ENCODE results near the gene TFF3.
"Not testable (repeated sequence)": the region's sequence is repeated elsewhere in the genome, so short reads cannot be mapped to it uniquely, and the experiment has no call there.

The TFF3 gene

DNA sequence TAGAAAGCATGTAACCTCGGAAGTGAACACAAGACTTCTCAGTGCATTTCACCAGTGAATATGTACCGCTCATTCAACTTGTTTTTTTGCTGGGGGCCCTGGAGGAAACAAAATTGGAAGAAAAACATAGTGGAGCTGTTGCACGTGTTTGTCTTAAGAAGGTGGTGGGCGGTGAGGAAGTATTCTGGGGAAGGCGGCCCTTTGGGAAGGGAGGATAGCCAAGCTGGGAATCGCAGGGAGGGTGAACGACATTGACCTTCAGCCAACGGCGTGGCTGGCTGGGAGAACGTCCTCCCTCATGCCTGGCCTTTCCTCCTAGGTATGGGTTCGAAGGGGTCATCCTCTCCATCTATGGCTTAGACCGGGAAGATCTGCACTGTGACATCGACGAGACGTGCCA lies 19.4 kb downstream of the TFF3 start:
- no peak for TF ChIP-seq CTCF (IDR thresholded peaks at IDR 0.05; ENCODE audit: insufficient read depth, low read depth, low read length, missing control alignments)
- DNase-seq (ENCODE audit: low read depth), result no peak

GRCh38 chr21:42294273-42294880 lies 20.8 kb downstream of the TFF3 start:
- no peak for DNase-seq (ENCODE audit: low read depth)
- no peak for TF ChIP-seq CTCF (IDR thresholded peaks at IDR 0.05; ENCODE audit: insufficient read depth, low read depth, low read length, missing control alignments)
- H3K4me3 ChIP-seq (ENCODE audit: low read depth, low read length), result no peak overlapping the region

More for the DNA sequence above, 19.4 kb downstream of the TFF3 start:
- no peak overlapping the region for H3K4me3 ChIP-seq (ENCODE audit: low read depth, low read length)

DNA sequence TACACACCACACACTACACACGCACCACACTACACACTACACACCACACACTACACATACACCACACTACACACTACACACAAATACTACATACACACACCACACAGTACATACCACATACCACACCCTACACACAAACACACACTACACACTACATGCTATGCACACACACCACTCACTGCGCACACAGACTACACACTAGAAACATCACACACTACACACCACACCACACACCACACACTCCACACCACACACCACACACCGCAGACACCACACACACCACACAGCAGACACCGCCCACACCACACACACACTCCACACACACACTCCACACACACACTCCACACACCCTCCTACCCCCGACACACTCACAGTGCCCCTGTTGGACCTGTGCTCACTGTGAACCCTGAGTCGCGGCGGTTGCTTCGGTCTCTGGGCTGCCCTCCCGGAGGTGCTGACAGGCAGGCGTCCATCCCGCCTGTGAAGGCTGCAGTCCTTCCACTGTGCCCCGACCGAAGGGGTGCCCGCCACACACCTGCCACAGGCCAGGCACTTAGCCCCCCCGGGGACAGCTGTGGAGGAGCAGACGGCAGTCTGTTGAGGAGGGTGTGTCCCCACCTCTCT lies 21.4 kb downstream of the TFF3 start:
- H3K4me3 ChIP-seq (ENCODE audit: low read depth, low read length), result no peak overlapping the region
- no peak for TF ChIP-seq CTCF (IDR thresholded peaks at IDR 0.05; ENCODE audit: insufficient read depth, low read depth, low read length, missing control alignments)
- DNase-seq (ENCODE audit: low read depth), result no peak

- H3K4me3 ChIP-seq (ENCODE audit: low read depth, low read length); DNase-seq (ENCODE audit: low read depth): not testable (repeated sequence)
These were observed 22.6 kb downstream of the TFF3 start for GRCh38 chr21:42292563-42293142.

GRCh38 chr21:42291751-42292562 lies 23.3 kb downstream of the TFF3 start:
- no peak overlapping the region for H3K4me3 ChIP-seq (ENCODE audit: low read depth, low read length)
- no peak for TF ChIP-seq CTCF (IDR thresholded peaks at IDR 0.05; ENCODE audit: insufficient read depth, low read depth, low read length, missing control alignments)
- no peak for DNase-seq (ENCODE audit: low read depth)

DNA sequence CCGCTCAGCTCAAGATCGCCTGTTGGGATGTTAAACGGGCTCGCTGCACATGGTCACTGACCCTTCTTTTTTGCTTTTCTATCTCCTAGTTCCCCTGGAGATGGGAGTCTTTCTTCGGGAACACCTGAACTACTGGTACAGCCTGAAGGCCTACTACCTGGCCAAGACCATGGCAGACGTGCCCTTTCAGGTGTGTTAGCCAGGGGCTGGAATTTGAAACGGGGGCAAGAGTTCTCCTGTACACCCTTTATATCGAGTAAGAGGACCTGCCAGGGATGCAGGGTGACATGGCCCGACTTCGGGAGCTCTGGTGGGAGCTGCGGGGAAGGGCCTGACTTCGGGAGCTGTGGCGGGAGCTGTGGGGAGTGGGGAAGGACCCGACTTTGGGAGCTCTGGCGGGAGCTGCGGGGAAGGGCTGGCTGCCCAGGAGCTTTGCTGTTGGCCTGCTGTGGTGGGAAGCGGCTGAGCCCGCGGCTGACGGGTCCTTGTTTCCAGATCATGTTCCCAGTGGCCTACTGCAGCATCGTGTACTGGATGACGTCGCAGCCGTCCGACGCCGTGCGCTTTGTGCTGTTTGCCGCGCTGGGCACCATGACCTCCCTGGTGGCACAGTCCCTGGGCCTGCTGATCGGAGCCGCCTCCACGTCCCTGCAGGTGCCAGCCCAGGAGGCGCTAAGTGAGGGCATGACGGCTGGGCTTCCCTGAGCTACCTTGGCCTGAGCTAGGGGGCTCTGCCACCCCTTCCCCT lies 24.0 kb downstream of the TFF3 start:
- no peak for TF ChIP-seq CTCF (IDR thresholded peaks at IDR 0.05; ENCODE audit: insufficient read depth, low read depth, low read length, missing control alignments)
- H3K4me3 ChIP-seq (ENCODE audit: low read depth, low read length), result no peak overlapping the region
- DNase-seq (ENCODE audit: low read depth), result no peak
